A172 (cell line): ENCODE results near the gene CHRNA4. TPM values are rescaled to one million over a fixed set of nuclear protein-coding genes. Genes with fewer than 3 reads are reported as not detected.
"Not testable (repeated sequence)": the region's sequence is repeated elsewhere in the genome, so short reads cannot be mapped to it uniquely, and the experiment has no call there.

Experiments used
- DNase-seq: peaks from one replicate; pipeline ENCODE4 v3.0.0-alpha.2; 2015; ENCODE audit warnings: low spot score
- total RNA-seq: library from RNA; depleted of rRNA; stranded (reverse); fragments of >200 nt; shearing (Covaris generic); gene quantifications from 2 replicates; pipeline ENCODE4 v1.2.3, GENCODE V29; 2014

The CHRNA4 gene
- total RNA-seq, 1 experiment from 2014 or later = 0.03 TPM

GRCh38 chr20:63310265-63310991 lies 50.7 kb downstream of the CHRNA4 start:
- peak; percentile 33 for DNase-seq

- peak; percentile 46 for DNase-seq
Observed at GRCh38 chr20:63309261-63310071, 51.7 kb downstream of the CHRNA4 start.

GRCh38 chr20:63308218-63308911 lies 52.8 kb downstream of the CHRNA4 start:
- no peak for DNase-seq

DNA sequence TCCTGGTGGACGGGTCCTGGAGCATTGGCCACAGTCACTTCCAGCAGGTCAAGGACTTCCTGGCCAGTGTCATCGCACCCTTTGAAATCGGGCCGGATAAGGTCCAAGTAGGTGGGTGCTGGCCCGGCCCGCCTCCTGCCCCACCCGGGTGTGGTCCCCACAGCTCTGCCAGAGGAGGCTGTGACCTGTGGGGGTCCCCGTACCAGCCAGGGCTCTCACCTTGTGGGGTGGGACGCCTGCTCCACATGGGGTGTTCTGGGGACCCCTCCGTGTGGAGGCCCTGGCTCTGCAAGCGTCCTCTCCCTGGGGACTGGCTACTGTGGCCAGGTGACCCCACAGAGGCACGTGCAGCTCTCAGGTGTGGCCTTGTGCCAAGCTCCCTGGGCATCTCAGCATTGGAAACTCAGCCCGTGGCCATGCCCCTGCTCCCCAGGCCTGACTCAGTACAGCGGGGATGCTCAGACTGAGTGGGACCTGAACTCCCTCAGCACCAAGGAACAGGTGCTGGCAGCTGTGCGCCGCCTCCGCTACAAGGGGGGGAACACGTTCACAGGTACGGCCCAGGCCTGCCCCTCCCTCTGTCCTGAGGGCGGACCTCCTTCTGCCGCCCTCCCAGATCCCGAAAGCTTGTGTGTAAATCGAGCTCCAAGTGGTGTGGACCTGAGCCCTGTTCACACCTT lies 53.5 kb downstream of the CHRNA4 start:
- no peak for DNase-seq

DNA sequence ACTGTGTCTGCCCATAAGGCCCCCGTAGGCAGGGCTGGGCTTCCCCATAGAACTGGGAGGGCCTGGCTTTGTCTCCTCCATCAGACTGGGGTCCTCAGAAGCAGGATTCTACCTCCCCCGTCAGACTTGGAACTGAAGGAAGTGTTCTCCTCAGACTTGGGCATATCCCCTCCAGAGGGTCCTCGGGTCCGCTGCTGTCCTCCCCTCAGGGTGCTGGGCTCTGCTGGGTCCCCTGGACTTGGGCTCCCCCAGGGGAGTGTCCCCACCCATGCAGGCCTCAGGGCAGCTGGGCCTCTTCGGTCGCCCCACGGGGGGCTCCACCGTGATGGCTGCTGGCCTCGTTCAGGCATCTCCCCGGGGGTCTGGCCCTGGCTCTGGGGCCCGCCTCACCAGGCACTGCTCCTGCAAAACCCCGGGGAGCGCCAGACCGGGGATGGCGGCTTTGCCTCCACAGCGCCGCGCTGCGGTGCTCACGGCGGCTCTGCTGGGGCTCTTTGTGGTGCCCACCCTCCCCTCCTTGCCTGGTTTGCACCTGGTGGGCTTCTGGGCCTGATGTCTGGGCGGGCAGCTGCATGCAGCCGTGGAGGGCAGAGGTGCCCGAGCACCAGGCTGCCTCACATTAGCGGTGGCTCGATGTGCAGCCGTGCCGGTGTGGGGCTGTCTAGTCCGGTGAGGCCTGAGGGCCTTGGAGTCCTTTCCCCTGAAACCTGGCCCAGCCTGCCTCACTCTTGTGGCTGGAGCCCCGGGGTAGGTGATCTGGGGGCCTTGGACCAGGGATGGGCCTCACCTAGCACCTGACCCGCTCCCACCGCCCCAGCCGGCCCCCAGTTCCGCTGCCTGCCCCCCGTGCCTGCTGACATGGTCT lies 54.2 kb downstream of the CHRNA4 start:
- no peak for DNase-seq

- DNase-seq = not testable (repeated sequence)
Observed at GRCh38 chr20:63305933-63306672, 55.0 kb downstream of the CHRNA4 start.

- DNase-seq = no peak
Observed at GRCh38 chr20:63305393-63305792, 55.8 kb downstream of the CHRNA4 start.

GRCh38 chr20:63303095-63303666 lies 58.0 kb downstream of the CHRNA4 start:
- DNase-seq = no peak

DNA sequence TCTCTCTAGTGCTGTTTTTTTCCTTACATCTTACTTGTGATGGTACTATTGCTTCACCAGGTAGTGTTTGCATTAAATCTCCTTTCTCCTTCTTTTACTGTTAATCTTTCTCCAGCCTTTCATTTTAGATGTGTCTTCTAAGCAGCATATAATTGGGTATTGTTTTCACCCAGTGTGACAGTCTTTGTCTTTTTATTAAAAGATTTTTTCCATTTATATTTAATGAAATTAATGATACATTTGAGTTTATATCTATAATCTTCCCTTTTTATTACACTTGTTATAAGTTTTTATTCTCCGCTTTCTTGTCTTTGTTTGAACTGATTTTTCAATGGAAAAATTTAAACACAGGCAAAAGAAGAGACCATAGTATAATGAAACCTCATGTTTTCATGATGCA lies 59.5 kb downstream of the CHRNA4 start:
- DNase-seq = no peak

DNA sequence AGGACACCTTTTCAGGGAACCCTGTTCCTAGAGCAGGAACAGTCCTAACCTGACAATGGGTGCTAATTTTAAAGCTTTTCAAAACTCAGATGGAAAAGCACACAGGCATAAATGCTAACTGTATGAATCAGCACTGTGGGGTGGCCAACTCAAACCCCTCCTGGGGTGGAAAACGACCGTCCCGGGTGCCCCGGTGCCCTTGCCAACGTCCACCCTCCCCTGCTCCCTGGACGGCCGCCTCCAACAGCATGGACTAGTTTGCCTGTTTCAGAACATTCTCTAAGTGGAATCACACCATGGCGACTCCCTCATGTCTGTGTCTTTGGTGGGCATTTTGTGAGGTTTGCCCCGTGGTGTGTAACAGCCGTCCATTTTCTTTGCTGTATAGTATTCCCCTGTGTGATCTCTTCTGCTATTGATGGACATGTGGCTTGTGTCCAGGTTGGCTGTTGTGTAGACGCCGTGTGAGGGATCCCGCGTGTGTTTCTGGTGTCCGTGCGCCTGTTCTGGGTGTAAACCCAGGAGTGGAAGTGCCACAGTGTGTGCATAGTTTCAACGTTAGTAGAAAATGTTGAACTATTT lies 62.3 kb downstream of the CHRNA4 start:
- DNase-seq = no peak

- DNase-seq = no peak
Observed at GRCh38 chr20:63297796-63298572, 63.2 kb downstream of the CHRNA4 start.

GRCh38 chr20:63297371-63297781 lies 63.8 kb downstream of the CHRNA4 start:
- DNase-seq = no peak

- DNase-seq = no peak
Observed at GRCh38 chr20:63296531-63297299, 64.4 kb downstream of the CHRNA4 start.

GRCh38 chr20:63295846-63296245 lies 65.3 kb downstream of the CHRNA4 start:
- DNase-seq = no peak

GRCh38 chr20:63295422-63295821 lies 65.7 kb downstream of the CHRNA4 start:
- no peak for DNase-seq

DNA sequence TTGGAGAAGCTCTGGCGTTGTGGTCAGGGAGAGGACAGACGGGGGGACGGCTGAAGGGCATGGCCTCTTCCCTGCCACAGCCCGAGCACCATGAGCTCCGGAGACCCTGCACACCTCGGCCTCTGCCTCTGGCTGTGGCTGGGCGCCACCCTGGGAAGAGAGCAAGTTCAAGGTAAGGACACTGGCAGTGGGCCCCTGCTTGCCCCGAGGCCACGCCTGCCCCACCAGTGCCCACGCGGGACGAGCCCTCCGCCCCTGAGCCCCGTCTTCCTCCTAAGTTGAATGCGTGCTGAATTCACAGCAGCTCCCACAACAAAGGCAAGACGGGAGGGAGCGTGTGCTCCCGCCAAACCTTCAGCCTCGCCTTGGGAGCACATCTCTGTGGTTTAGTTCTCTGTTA lies 66.1 kb downstream of the CHRNA4 start:
- no peak for DNase-seq

DNA sequence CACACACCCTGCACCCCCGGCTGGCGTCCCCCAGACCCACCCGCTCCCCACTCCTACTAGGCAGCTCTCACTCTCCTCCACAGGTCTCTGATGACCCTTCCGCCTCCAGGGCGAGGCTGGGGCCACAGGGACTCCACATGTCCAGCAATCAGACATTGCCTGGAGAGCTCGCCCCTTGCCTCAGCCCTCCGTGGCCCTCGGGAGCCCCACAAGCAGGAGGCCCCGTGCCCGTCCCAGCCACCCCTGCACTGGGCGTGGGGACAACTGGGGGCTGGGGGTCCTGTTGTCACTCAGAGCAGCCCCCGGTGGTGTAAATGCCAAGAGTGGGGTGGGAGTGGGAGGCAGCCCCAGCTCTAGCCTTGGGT lies 66.6 kb downstream of the CHRNA4 start:
- no peak for DNase-seq
